Skin of body (tissue), 2 donors: ENCODE data around the gene MT1HL1. TPM values are rescaled to one million over a fixed set of nuclear protein-coding genes. Genes with fewer than 3 reads are reported as not detected.
A peak's percentile ranks its signal among the peaks of the same experiment; 100 is the strongest.
"Not testable (repeated sequence)": the region's sequence is repeated elsewhere in the genome, so short reads cannot be mapped to it uniquely, and the experiment has no call there.

Experiments used
- DNase-seq: peaks from one replicate; lab custom pipeline; 2025; lab: John Stamatoyannopoulos, UW
- total RNA-seq: library from RNA; depleted of rRNA; stranded (reverse); fragments of >200 nt; gene quantifications from one replicate; pipeline ENCODE4 v1.2.3, GENCODE V29; 2014

MT1HL1 gene
- total RNA-seq, 1 donor from 2014 or later = not detected

DNA sequence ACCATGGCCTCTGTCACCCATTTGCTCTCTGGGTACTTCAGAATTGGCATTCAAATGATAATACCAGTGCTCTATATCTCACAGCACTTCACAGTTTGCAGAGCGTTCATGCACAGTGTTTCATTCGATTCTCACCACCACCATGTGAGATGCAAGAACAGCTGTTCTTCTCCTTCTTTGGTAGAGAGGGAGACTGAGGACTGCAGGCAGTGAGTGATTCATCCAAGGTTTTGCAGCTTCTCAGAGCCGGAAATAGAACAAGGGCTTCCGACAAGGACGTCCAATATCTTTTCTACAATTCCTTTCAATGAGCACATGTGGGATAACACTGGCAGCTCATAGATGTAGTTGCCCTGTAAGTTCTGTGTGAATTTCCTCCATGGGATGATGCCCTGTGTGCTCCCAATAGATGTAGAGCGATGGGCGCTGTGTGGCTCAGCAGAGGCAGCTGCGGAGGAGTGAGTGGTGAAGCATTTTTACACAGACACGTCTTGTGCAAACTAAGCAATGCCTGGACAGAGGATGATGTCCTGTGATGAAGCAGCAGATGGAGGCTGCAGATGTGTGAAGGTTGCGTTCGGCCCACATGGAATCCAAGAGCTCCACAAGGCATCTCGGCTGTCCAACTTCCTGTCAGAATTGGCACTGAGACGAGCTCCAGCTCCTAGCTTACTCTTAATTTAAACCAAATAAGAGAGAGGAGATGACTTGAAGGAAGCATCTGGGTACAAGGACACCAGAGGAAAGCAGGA, 24.9 kb downstream of the MT1HL1 start:
- peak; percentile 25 for DNase-seq

DNA sequence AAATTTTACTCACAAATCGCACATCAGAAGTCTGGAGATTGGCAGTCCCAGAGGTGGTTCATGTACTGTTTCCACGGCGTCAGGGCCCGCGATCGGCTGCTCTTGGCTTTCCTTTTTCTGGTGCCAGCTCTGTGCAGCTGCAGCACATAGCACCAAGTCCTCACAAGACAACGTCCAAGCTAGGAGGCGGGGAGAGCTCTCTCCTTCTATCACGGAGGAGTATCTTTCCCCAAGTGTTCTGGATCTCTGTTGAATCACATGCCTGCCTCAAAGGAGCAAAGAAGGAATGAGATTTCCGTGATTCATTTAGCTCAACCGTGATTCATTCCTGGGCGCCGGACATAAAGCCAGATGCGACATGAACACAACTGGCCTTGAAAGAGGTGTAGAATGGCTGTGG, 25.5 kb downstream of the MT1HL1 start:
- DNase-seq = no peak

DNA sequence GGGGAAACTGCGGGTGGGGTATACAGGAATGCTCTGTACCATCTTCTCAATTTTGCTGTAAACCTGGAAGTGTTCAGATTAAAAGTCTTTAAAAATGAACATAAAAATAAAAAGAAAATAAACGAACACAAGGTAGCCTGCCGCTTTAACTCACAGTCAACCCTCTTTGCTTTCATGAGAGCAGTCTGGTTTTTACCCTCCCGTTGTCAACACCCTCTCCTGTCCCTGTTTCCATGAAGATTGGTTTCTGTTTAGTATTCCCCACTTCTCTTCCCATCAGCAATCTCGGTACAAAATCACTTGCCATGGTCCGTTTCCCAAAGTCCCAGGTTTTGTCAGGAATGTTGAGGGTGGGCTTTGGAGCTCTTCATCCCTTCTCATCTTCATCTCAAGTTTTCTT, 28.8 kb downstream of the MT1HL1 start:
- no peak for DNase-seq

DNA sequence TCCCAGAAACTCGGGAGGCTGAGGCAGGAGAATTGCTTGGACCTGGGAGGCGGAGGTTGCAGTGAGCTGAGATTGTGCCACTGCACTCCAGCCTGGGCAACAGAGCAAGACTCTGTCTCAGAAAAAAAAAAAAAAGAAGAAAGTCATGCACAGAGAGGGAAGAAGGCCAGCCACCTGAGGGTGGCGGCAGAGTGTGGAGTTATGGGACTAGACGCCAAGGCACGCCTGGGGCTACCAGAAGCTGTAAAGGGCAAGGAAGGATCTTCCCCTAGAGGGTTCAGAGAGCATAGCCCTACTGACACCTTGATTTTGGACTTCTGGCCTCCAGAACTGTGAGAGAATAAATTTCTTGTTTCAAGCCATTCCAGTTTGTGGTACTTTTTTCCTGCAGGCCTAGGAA, 30.2 kb downstream of the MT1HL1 start:
- DNase-seq = not testable (repeated sequence)

DNA sequence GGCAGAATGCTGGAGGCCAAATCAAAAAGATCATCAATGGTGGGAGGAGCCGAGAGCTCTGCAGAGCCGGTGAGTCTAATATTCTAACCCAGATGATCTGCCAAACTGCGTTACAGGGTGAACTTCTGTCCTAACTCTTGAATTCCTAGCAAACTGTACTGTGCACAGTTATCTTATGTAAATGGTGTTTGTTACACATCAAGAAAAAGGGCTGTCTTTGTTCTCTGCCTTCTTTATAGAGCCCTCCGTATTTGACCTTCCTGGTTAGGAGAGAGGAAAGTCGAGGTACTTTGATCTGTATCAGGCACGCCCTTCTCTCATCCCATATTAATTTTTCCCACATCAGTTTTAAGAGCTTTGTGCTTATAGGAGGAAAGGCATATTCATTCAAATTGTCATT, 37.6 kb downstream of the MT1HL1 start:
- DNase-seq = no peak

DNA sequence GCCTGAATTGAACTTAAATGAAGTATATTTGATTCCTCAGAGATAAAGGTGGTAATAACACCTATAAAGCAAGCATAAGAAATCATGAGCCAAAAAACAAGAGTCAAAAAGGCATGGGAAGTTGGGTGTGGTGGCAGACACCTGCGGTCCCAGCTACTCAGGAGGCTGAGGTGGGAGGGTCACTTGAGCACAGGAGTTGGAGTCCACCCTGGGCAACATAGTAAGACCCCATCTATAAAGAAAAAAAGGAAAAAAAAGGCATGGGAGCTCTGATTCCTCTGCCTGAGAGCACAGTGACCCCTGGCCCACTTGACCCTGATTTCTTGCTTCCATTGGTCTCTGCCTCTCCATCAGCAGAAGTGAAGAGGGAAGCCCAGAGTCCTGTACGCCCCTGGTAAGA, 40.3 kb downstream of the MT1HL1 start:
- DNase-seq = no peak

DNA sequence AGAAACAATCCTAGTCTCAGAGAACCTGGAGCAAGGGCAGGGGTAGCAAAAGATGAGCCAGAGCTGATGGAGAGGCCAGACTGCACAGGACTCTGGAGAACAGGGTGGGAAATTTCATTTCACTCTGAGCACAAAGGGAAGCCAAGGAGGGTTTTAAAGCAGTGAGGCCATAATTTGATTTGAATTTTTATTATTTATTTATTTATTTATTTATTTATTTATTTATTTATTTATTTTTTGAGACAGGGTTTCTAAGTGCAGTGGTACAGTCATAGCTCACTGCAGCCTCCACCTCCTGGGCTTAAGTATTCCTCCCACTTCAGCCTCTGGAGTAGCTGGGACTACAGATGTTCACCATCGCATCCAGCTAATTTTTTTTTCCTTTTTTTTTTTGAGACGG, 45.1 kb downstream of the MT1HL1 start:
- DNase-seq = no peak

DNA sequence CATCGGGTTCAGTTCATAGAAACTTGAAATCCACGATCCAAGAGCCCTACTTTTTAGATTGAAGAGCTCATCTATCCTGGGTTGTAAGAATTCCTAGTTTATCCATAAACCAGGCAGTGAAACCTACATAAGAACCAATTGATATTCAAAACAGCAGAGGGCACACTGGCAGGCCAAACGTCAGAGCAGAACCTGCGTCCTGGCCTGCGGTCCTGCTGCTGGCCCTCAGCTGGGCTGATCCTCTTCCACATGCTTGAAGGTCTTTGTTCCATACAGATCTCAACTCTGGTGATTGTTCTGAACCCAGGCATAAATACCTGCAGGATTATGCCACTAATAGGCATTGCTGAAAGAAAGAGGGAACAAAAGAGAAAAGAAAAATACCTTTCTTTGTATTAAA, 47.0 kb downstream of the MT1HL1 start:
- DNase-seq = no peak

Other genes starting within 250 kb of the MT1HL1 start
- gene MTR, start 209.1 kb downstream of the MT1HL1 start, total RNA-seq = 27.9 TPM
- gene RYR2, start 37.7 kb upstream of the MT1HL1 start, total RNA-seq = 1.1 TPM